K562 (cell line): Measurements from ENCODE around the gene PRKAR1B. TPM values are rescaled to one million over a fixed set of nuclear protein-coding genes. Genes with fewer than 3 reads are reported as not detected.

ENCODE experiments used
- ATAC-seq: fragments of 200-7000 bp; cut with Tn5 transposase; 3 replicates; pipeline ENCODE4 v1.9.1; 2020; ENCODE audit warnings: moderate library complexity
- BruUV-seq: library from RNA; stranded (reverse); fragments of 400-500 nt; replicated peaks from 2 replicates; lab custom pipeline; 2021; lab: Mats Ljungman, UMichigan
- CTCF ChIA-PET: fragments of 300-600 bp; formaldehyde crosslinking; extraction: SDS; loops from one replicate; lab custom pipeline; 2021; ENCODE audit warnings: low intra/inter-chr PET ratio; lab: Yijun Ruan, JAX
- POLR2A ChIA-PET: fragments of 300-600, 350-650 bp; sonication (Branson Sonifier 250); formaldehyde crosslinking; extraction: SDS; loops from one replicate; lab custom pipeline; 2021; ENCODE audit warnings: antibody characterized with exemption, inconsistent platforms; lab: Yijun Ruan, JAX
- DNase-seq, 4 experiments: peaks; one replicate each; pipeline versions ENCODE4 v3.0.0 to v3.0.0-alpha.2; 2011 to 2018; ENCODE audit warnings: low spot score in 3 of 4, mixed read lengths in 3 of 4; ENCODE audit errors: extremely low read depth in 1 of 4
- FAIRE-seq: peaks from 2 replicates; lab custom pipeline; 2011; peaks lifted over from hg19 to GRCh38; lab: Jason Lieb, UNC
- H2AFZ ChIP-seq: 2 replicates; pipeline ENCODE4 v1.6.0; 2011; ENCODE audit warnings: low read depth, low read length, control low read depth, inconsistent platforms
- H3K27ac ChIP-seq: fragments of 200-600 bp; 3 replicates; pipeline ENCODE4 v1.8.0; 2011; ENCODE audit warnings: low read depth, mild to moderate bottlenecking, control low read depth, inconsistent platforms, low read length, moderate library complexity, mixed read lengths; ENCODE audit errors: extremely low read depth
- H3K27me3 ChIP-seq, 2 experiments: fragments of 300-600 bp in 1 of 2; 2 replicates in 1 of 2; 3 replicates in 1 of 2; pipeline versions ENCODE4 v1.6.0 to v1.8.0; 2011; ENCODE audit warnings: inconsistent platforms in 2 of 2, low read length in 2 of 2, mild to moderate bottlenecking in 1 of 2, mixed read lengths in 1 of 2, moderate library complexity in 1 of 2; ENCODE audit not compliant: control insufficient read depth in 2 of 2, insufficient read depth in 2 of 2
- H3K36me3 ChIP-seq: fragments of 300-600 bp; 3 replicates; pipeline ENCODE4 v1.8.0; 2011; ENCODE audit warnings: mild to moderate bottlenecking, low read length, inconsistent platforms; ENCODE audit not compliant: control insufficient read depth, insufficient read depth
- H3K4me1 ChIP-seq, 2 experiments: fragments of 200-600 bp in 1 of 2; replicated peaks in 1 of 2; 2 replicates in 1 of 2; 3 replicates in 1 of 2; pipeline versions ENCODE4 v1.5.1 to v1.8.0; 2011; ENCODE audit warnings: inconsistent platforms in 2 of 2, low read length in 2 of 2, mild to moderate bottlenecking in 1 of 2, mixed read lengths in 1 of 2, moderate library complexity in 1 of 2; ENCODE audit not compliant: control insufficient read depth in 2 of 2, insufficient read depth in 2 of 2
- H3K4me2 ChIP-seq: 2 replicates; pipeline ENCODE4 v1.6.1; 2011; ENCODE audit warnings: low read length, control low read depth, inconsistent platforms, mixed read lengths; ENCODE audit not compliant: insufficient read depth
- H3K4me3 ChIP-seq: fragments of 200-600 bp; sonication (generic), shearing (Covaris generic); 2 replicates; pipeline ENCODE4 v1.5.1; 2016; ENCODE audit warnings: control low read depth, inconsistent platforms
- H3K79me2 ChIP-seq: fragments of 200-600 bp; 3 replicates; pipeline ENCODE4 v1.8.0; 2011; ENCODE audit warnings: low read length, inconsistent platforms; ENCODE audit not compliant: control insufficient read depth, insufficient read depth
- H3K9ac ChIP-seq, 2 experiments: 2 replicates each; pipeline versions ENCODE4 v1.6.0 to v1.6.1; 2011; ENCODE audit warnings: low read depth in 2 of 2, low read length in 2 of 2, control low read depth in 1 of 2, inconsistent platforms in 1 of 2, mild to moderate bottlenecking in 1 of 2, mixed read lengths in 1 of 2; ENCODE audit not compliant: insufficient read depth in 1 of 2
- H3K9me1 ChIP-seq: one replicate; pipeline ENCODE4 v1.6.0; 2011; ENCODE audit warnings: inconsistent platforms, mild to moderate bottlenecking, low read length, moderate library complexity; ENCODE audit not compliant: control insufficient read depth, insufficient read depth
- H3K9me3 ChIP-seq: replicated peaks from 2 replicates; pipeline ENCODE4 v1.5.1; 2011; ENCODE audit warnings: low read depth, low read length, inconsistent platforms; ENCODE audit not compliant: control insufficient read depth, insufficient read depth
- H4K20me1 ChIP-seq: replicated peaks from 2 replicates; pipeline ENCODE4 v1.6.1; 2011; ENCODE audit warnings: low read length, inconsistent platforms, mixed read lengths; ENCODE audit not compliant: control insufficient read depth, insufficient read depth
- CBX8 ChIP-seq: fragments of 200-600 bp; sonication (generic); IDR thresholded peaks from 2 replicates; pipeline ENCODE4 v1.6.1; 2012; ENCODE audit warnings: borderline replicate concordance, mixed run types, low read depth, mild to moderate bottlenecking, moderate library complexity, mixed read lengths, low read length, control low read depth, inconsistent platforms; ENCODE audit not compliant: poor library complexity, severe bottlenecking; ENCODE audit errors: extremely low read depth
- FOSL1 ChIP-seq: fragments of 200-800 bp; sonication (Bioruptor generic); conservative IDR thresholded peaks from 2 replicates; pipeline ENCODE4 v1.6.1; 2016; ENCODE audit warnings: missing genetic modification characterization, missing compliant biosample characterization
- FUS ChIP-seq: fragments of 200-400 bp; formaldehyde crosslinking; optimal IDR thresholded peaks from 2 replicates; pipeline ENCODE3; 2017; ENCODE audit warnings: low read depth, low read length
- HNRNPLL ChIP-seq: fragments of 200-400 bp; formaldehyde crosslinking; IDR thresholded peaks from 2 replicates; pipeline ENCODE4 v1.6.1; 2017; ENCODE audit warnings: low read length, low read depth, mild to moderate bottlenecking; ENCODE audit not compliant: poor library complexity, severe bottlenecking
- KLF16 ChIP-seq: IDR thresholded peaks from 2 replicates; pipeline ENCODE4 v1.6.1; 2016; ENCODE audit warnings: antibody characterized with exemption
- MTA3 ChIP-seq: fragments of 450-650 bp; formaldehyde crosslinking; IDR thresholded peaks from 2 replicates; pipeline ENCODE4 v1.6.1; 2017; ENCODE audit warnings: mild to moderate bottlenecking, borderline replicate concordance
- NFXL1 ChIP-seq: fragments of 450-650 bp; formaldehyde crosslinking; IDR thresholded peaks from 2 replicates; pipeline ENCODE4 v1.4.0; 2021; ENCODE audit warnings: mild to moderate bottlenecking
- PHF20 ChIP-seq: fragments of 450-650 bp; IDR thresholded peaks from 2 replicates; pipeline ENCODE4 v1.6.1; 2018; ENCODE audit not compliant: partially characterized antibody
- PML ChIP-seq: IDR thresholded peaks from 2 replicates; pipeline ENCODE4 v1.6.1; 2012; ENCODE audit warnings: low read length, inconsistent platforms
- POU5F1 ChIP-seq: fragments of 150-350 bp; IDR thresholded peaks from 2 replicates; pipeline ENCODE4 v1.6.1; 2014; ENCODE audit warnings: borderline replicate concordance, low read length, low read depth, mild to moderate bottlenecking; ENCODE audit not compliant: partially characterized antibody
- YBX1 ChIP-seq: fragments of 450-650 bp; IDR thresholded peaks from 2 replicates; pipeline ENCODE4 v1.7.1; 2016; ENCODE audit warnings: mild to moderate bottlenecking
- ZNF224 ChIP-seq: sonication (generic); formaldehyde crosslinking; IDR thresholded peaks from 2 replicates; pipeline ENCODE4 v1.8.0; 2022; ENCODE audit warnings: mild to moderate bottlenecking, missing genetic modification reagents
- ZNF780A ChIP-seq: fragments of 250-450 bp; sonication (Bioruptor Pico); IDR thresholded peaks from 2 replicates; pipeline ENCODE4 v1.5.0; 2021; ENCODE audit warnings: mild to moderate bottlenecking
- ZZZ3 ChIP-seq: fragments of 450-650 bp; IDR thresholded peaks from 2 replicates; pipeline ENCODE4 v1.6.1; 2016; ENCODE audit warnings: antibody characterized with exemption, mild to moderate bottlenecking, moderate library complexity
- WGBS: fragments of 100-300 bp; shearing (Covaris generic); methylation state at CpG from one replicate; pipeline ENCODE4 v1.1.6; 2016; ENCODE audit warnings: low coverage, mixed read lengths; ENCODE audit not compliant: insufficient coverage; ENCODE audit errors: missing lambda C conversion rate; 5-methylcytosine and 5-hydroxymethylcytosine counted together
- in situ Hi-C: fragments of 300-500 bp; cut with MboI; formaldehyde crosslinking; loops from 4 replicates; pipeline ENCODE4 v1.15.0; 2018; ENCODE audit warnings: inconsistent platforms, mixed read lengths
- intact Hi-C: fragments of 100-400 bp; cut with micrococcal nuclease; formaldehyde crosslinking; loops from 2 replicates; pipeline ENCODE4 v1.14.2; 2022
- polyA plus RNA-seq, 8 experiments: library from polyadenylated mRNA; depleted of rRNA in 4 of 8; stranded (reverse) in 5 of 8; unstranded in 3 of 8; fragments of >200 nt; fragmentation: Nextera tagmentation in 2 of 8; fragmentation: Illumina TruSeq in 1 of 8; extraction: Ambion mirVana in 2 of 8; extraction: Trizol in 1 of 8; gene quantifications; 2 replicates each; pipeline versions ENCODE4 v1.2.1 to v1.2.3, GENCODE V29; 2011 to 2014; ENCODE audit warnings: inconsistent platforms in 1 of 8, missing spikeins in 1 of 8
- total RNA-seq, 7 experiments: library from RNA; depleted of rRNA in 6 of 7; stranded (reverse); fragments of >200 nt in 6 of 7; fragmentation: Illumina TruSeq in 2 of 7; extraction: Trizol in 2 of 7; gene quantifications; 2 replicates each; pipeline versions ENCODE4 v1.2.1 to v1.2.3, GENCODE V29; 2011 to 2021; ENCODE audit warnings: low replicate concordance in 1 of 7
- TF ChIP-seq, protein P1 (sequence below): fragments of 250-450 bp; sonication (Bioruptor Pico); IDR thresholded peaks from 2 replicates; pipeline ENCODE4 v1.6.1; 2021; ENCODE audit warnings: mild to moderate bottlenecking
- TF ChIP-seq, protein P2 (sequence below): fragments of 450-650 bp; formaldehyde crosslinking; IDR thresholded peaks from 2 replicates; pipeline ENCODE4 v1.4.0; 2020; ENCODE audit warnings: mild to moderate bottlenecking, mixed read lengths
- TF ChIP-seq, protein P3 (sequence below): fragments of 200-400 bp; formaldehyde crosslinking; IDR thresholded peaks from 2 replicates; pipeline ENCODE4 v1.6.1; 2017; ENCODE audit warnings: mild to moderate bottlenecking, low read depth, low read length, moderate library complexity

The PRKAR1B gene
- total and polyA plus RNA-seq, 9 of the 15 experiments (the other 6 are each of a cell fraction or from before 2014, with no cell fraction given), result 0.99 to 30.5 (median 12.7) TPM

DNA sequence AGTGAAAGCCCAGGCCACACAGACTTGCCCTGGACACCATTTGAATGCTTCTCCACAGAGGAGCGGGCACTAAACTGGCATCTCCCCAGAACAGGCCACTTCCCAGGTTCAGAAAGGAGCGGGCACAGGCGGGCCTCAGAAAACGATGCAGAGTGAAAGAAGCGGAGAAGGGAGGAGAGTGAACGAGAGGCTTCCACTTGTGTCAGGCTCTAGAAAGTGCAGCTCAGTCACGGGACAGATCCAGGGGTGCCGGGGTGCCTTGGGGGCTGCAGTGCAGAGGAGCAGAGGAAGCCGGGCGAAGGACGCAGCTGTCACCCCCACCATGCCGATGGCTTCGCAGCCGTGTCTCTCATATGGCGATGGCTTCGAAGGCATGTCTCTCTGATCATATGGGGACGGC is 26.1 kb upstream of the PRKAR1B start:
- H3K9ac ChIP-seq, result no peak overlapping the region
- WGBS, result 96% methylated on average over 12 of the region's 17 CpGs
- no peaks in the 10 kb centered on the region for H3K27me3 ChIP-seq
- TF ChIP-seq, protein P1, sequence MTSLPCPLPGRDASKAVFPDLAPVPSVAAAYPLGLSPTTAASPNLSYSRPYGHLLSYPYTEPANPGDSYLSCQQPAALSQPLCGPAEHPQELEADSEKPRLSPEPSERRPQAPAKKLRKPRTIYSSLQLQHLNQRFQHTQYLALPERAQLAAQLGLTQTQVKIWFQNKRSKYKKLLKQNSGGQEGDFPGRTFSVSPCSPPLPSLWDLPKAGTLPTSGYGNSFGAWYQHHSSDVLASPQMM (CRISPR knock-in tag), result no peak
- TF ChIP-seq ZNF780A (CRISPR knock-in tag), result no peak
- TF ChIP-seq, protein P2, sequence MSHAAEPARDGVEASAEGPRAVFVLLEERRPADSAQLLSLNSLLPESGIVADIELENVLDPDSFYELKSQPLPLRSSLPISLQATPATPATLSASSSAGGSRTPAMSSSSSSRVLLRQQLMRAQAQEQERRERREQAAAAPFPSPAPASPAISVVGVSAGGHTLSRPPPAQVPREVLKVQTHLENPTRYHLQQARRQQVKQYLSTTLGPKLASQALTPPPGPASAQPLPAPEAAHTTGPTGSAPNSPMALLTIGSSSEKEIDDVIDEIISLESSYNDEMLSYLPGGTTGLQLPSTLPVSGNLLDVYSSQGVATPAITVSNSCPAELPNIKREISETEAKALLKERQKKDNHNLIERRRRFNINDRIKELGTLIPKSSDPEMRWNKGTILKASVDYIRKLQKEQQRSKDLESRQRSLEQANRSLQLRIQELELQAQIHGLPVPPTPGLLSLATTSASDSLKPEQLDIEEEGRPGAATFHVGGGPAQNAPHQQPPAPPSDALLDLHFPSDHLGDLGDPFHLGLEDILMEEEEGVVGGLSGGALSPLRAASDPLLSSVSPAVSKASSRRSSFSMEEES, result no peak
- TF ChIP-seq NFXL1 (CRISPR knock-in tag), result no peak
- TF ChIP-seq, protein P3, sequence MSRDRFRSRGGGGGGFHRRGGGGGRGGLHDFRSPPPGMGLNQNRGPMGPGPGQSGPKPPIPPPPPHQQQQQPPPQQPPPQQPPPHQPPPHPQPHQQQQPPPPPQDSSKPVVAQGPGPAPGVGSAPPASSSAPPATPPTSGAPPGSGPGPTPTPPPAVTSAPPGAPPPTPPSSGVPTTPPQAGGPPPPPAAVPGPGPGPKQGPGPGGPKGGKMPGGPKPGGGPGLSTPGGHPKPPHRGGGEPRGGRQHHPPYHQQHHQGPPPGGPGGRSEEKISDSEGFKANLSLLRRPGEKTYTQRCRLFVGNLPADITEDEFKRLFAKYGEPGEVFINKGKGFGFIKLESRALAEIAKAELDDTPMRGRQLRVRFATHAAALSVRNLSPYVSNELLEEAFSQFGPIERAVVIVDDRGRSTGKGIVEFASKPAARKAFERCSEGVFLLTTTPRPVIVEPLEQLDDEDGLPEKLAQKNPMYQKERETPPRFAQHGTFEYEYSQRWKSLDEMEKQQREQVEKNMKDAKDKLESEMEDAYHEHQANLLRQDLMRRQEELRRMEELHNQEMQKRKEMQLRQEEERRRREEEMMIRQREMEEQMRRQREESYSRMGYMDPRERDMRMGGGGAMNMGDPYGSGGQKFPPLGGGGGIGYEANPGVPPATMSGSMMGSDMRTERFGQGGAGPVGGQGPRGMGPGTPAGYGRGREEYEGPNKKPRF, result no peak
- TF ChIP-seq YBX1, result no peak
- no peak for TF ChIP-seq FOSL1 (tag)
- TF ChIP-seq PML, result no peak
- TF ChIP-seq KLF16, result no peak
- TF ChIP-seq CBX8, result no peak
- TF ChIP-seq MTA3, result no peak
- no peak for TF ChIP-seq HNRNPLL
- TF ChIP-seq POU5F1, result no peak
- TF ChIP-seq ZNF224, result no peak
- TF ChIP-seq PHF20, result no peak
- no peak for TF ChIP-seq ZZZ3
- no peak for TF ChIP-seq FUS
- TF ChIP-seq, all 486 proteins: peak for 0
- H3K9me3 ChIP-seq, result 0 out of 2 replicates have a peak, but pooled peaks cover 3% of the 10 kb centered on the region
- H3K79me2 ChIP-seq, result peaks cover 16% of the 10 kb centered on the region; the same call in 2 of the 3 replicates
- H3K4me1 ChIP-seq, result peaks cover 0 to 11% of the 10 kb centered on the region in 2 experiments; a peak in 2 of 5 replicates
- no peak overlapping the region for H3K27ac ChIP-seq
- H3K4me2 ChIP-seq, result no peak overlapping the region
- ChIA-PET CTCF (no interaction called here), POLR2A (no interaction called here)
- intact Hi-C loops (no loop called here), in situ Hi-C loops (no loop called here)
- peaks cover 88% of the 10 kb centered on the region; the same call in 2 of the 3 replicates for H3K36me3 ChIP-seq
- no TSS peak for BruUV-seq
- no peak overlapping the region for H3K4me3 ChIP-seq
- FAIRE-seq (no peak), DNase-seq (no peak), ATAC-seq (no peak)
- H2AFZ ChIP-seq, result no peak overlapping the region
- H4K20me1 ChIP-seq, result no peaks in the 10 kb centered on the region
- no peaks in the 10 kb centered on the region for H3K9me1 ChIP-seq
